ENCODE data around the gene WDR27. TPM values are rescaled to one million over a fixed set of nuclear protein-coding genes. Genes with fewer than 3 reads are reported as not detected.
A peak's percentile ranks its signal among the peaks of the same experiment; 100 is the strongest.
"Not testable (repeated sequence)": the region's sequence is repeated elsewhere in the genome, so short reads cannot be mapped to it uniquely, and the experiment has no call there.

Gene WDR27
- total RNA-seq, 1 experiment from 2014 or later = 25.1 TPM

GRCh38 chr6:169489563-169490245, 212.1 kb downstream of the WDR27 start:
- DNase-seq (ENCODE audit: low read depth) = no peak

GRCh38 chr6:169487579-169488436, 214.0 kb downstream of the WDR27 start:
- DNase-seq (ENCODE audit: low read depth) = peak; percentile 40

- no peak for DNase-seq (ENCODE audit: low read depth)
Measured at GRCh38 chr6:169479783-169480495, 221.9 kb downstream of the WDR27 start.

- no peak for DNase-seq (ENCODE audit: low read depth)
Measured at GRCh38 chr6:169474362-169474761, 227.5 kb downstream of the WDR27 start.

GRCh38 chr6:169473663-169474062, 228.2 kb downstream of the WDR27 start:
- DNase-seq (ENCODE audit: low read depth) = no peak

GRCh38 chr6:169472786-169473416, 228.9 kb downstream of the WDR27 start:
- DNase-seq (ENCODE audit: low read depth) = no peak

- DNase-seq (ENCODE audit: low read depth) = no peak
Measured at GRCh38 chr6:169470790-169471189, 231.0 kb downstream of the WDR27 start.

- no peak for DNase-seq (ENCODE audit: low read depth)
Measured at GRCh38 chr6:169469028-169469427, 232.8 kb downstream of the WDR27 start.

GRCh38 chr6:169467755-169468154, 234.1 kb downstream of the WDR27 start:
- DNase-seq (ENCODE audit: low read depth) = not testable (repeated sequence)

- not testable (repeated sequence) for DNase-seq (ENCODE audit: low read depth)
Measured at GRCh38 chr6:169466256-169466655, 235.6 kb downstream of the WDR27 start.

GRCh38 chr6:169457762-169458161, 244.1 kb downstream of the WDR27 start:
- no peak for DNase-seq (ENCODE audit: low read depth)

- DNase-seq (ENCODE audit: low read depth) = no peak
Measured at GRCh38 chr6:169456840-169457239, 245.0 kb downstream of the WDR27 start.

GRCh38 chr6:169455470-169455869, 246.4 kb downstream of the WDR27 start:
- DNase-seq (ENCODE audit: low read depth) = no peak

- DNase-seq (ENCODE audit: low read depth) = no peak
Measured at GRCh38 chr6:169454872-169455204, 247.0 kb downstream of the WDR27 start.

GRCh38 chr6:169454204-169454871, 247.5 kb downstream of the WDR27 start:
- DNase-seq (ENCODE audit: low read depth) = peak; percentile 30

- DNase-seq (ENCODE audit: low read depth) = no peak
Measured at GRCh38 chr6:169452869-169453620, 248.8 kb downstream of the WDR27 start.

GRCh38 chr6:169452117-169452868, 249.5 kb downstream of the WDR27 start:
- no peak for DNase-seq (ENCODE audit: low read depth)

- no peak for DNase-seq (ENCODE audit: low read depth)
Measured at GRCh38 chr6:169451065-169451838, 250.6 kb downstream of the WDR27 start.

- DNase-seq (ENCODE audit: low read depth) = peak; percentile 79
Measured at GRCh38 chr6:169450097-169450496, 251.7 kb downstream of the WDR27 start.

Data from LHCN-M2 (cell line).